WERI-Rb-1 (cell line): ENCODE data around the gene BTG3.

Source experiments
- DNase-seq: peaks from one replicate; pipeline ENCODE4 v3.0.0-alpha.2; 2020
- H3K27ac ChIP-seq: fragments of 250-450 bp; sonication (Bioruptor Pico); 2 replicates; pipeline ENCODE4 v1.5.1; 2020; ENCODE audit warnings: mild to moderate bottlenecking, moderate library complexity
- H3K27me3 ChIP-seq: fragments of 250-450 bp; sonication (Bioruptor Pico); 2 replicates; pipeline ENCODE4 v1.5.1; 2021; ENCODE audit warnings: mild to moderate bottlenecking, low read depth, moderate library complexity; ENCODE audit not compliant: insufficient read depth, severe bottlenecking
- H3K36me3 ChIP-seq: fragments of 250-450 bp; sonication (Bioruptor Pico); 2 replicates; pipeline ENCODE4 v1.5.1; 2020; ENCODE audit warnings: mild to moderate bottlenecking, moderate library complexity
- H3K4me3 ChIP-seq: 2 replicates; pipeline ENCODE4 v1.5.1; 2011; ENCODE audit warnings: low read depth, mild to moderate bottlenecking, control low read depth, low read length
- H3K9me3 ChIP-seq: fragments of 250-450 bp; sonication (Bioruptor Pico); 2 replicates; pipeline ENCODE4 v1.5.1; 2021; ENCODE audit warnings: mild to moderate bottlenecking, moderate library complexity; ENCODE audit not compliant: severe bottlenecking
- TF ChIP-seq, protein P1 (sequence below): IDR thresholded peaks from 2 replicates; pipeline ENCODE4 v1.5.1; 2011; ENCODE audit warnings: low read depth, mild to moderate bottlenecking, control low read depth, inconsistent platforms, low read length

The BTG3 gene

DNA sequence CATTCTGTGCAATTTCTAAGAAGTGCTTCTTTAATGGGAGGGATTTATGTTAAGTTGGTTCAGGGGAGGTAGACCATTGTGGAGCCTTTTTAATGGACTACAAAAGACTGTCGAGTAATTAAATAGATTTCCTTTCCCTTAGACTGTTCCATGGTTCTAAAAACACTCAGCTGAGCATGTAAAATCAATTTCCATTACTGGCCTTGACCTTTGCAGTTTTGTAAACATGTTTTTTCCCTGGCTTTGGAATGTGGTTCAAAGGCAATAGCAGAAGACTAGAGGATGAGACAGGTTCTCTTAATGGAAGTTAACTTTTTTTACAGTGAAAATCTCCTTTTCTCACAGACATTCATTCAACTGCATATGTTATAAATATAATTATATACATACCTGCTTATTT, 37.6 kb upstream of the BTG3 start:
- H3K9me3 ChIP-seq, result peaks cover 5% of the 10 kb centered on the region
- H3K27me3 ChIP-seq, result no peaks in the 10 kb centered on the region
- no peak overlapping the region for H3K27ac ChIP-seq
- no peak overlapping the region for H3K4me3 ChIP-seq
- TF ChIP-seq, protein P1, sequence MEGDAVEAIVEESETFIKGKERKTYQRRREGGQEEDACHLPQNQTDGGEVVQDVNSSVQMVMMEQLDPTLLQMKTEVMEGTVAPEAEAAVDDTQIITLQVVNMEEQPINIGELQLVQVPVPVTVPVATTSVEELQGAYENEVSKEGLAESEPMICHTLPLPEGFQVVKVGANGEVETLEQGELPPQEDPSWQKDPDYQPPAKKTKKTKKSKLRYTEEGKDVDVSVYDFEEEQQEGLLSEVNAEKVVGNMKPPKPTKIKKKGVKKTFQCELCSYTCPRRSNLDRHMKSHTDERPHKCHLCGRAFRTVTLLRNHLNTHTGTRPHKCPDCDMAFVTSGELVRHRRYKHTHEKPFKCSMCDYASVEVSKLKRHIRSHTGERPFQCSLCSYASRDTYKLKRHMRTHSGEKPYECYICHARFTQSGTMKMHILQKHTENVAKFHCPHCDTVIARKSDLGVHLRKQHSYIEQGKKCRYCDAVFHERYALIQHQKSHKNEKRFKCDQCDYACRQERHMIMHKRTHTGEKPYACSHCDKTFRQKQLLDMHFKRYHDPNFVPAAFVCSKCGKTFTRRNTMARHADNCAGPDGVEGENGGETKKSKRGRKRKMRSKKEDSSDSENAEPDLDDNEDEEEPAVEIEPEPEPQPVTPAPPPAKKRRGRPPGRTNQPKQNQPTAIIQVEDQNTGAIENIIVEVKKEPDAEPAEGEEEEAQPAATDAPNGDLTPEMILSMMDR, result no peak
- DNase-seq, result no peak
- H3K36me3 ChIP-seq, result no peaks in the 10 kb centered on the region

DNA sequence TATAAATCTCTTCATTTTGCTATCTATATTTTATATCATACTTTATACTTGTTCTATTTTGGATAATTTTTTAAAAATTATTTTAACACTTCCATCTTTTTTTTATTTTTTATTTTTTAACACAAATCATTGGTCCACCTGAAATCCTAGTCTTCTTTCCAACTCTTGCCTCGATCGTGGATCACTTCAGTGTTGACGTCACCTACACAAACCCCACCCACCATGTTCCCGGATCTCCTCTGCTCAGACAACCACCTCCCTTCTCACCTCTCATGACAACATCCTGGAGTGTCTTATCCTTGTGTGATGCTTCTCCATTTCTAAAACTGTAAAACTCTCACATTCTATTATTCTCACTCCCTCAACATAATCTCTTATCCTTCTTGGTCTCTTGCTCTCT, 34.1 kb upstream of the BTG3 start:
- Histone ChIP-seq H3K27ac (no peak overlapping the region), H3K4me3 (no peak overlapping the region), H3K36me3 (no peaks in the 10 kb centered on the region), H3K27me3 (no peaks in the 10 kb centered on the region), H3K9me3 (peaks cover 5% of the 10 kb centered on the region)
- TF ChIP-seq, protein P1, result no peak
- DNase-seq, result no peak

DNA sequence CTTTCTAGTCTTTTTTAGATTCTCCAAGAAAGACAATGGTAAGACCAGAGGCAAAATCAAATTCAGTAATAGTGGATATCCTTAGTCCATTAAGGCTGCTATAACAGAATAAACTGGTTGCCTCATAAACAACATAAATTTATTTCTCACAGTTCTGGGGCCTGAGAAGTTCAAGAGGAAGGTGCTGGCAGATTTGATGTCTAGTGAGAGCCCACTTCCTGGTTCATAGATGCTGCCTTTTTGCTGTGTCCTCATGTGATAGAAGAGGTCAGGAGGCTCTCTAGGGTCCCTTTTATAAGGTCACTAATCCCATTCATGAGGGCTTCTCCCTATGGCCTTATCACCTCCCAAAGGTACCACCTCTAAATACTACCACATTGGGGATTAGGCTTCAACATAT, 31.5 kb upstream of the BTG3 start:
- no peak overlapping the region for H3K4me3 ChIP-seq
- DNase-seq, result no peak
- TF ChIP-seq, protein P1, result no peak

DNA sequence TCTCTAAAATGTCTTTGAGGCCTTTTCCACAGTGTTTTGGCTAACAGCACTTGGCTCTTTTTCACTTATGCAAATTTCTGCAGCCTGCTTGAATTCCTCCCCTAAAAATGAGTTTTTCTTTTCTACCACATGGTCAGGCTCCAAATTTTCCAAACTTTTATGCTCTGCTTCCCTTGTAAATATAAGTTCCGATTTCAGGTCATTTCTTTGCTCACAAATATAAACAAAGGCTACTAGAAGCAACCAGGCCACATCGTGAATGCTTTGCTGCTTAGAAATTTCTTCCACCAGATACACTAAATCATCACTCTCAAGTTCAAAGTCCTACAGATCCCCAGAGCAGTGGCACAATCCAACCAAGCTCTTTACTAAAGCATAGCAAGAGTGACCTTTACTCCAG, 28.1 kb upstream of the BTG3 start:
- Histone ChIP-seq H3K9me3 (no peaks in the 10 kb centered on the region), H3K27me3 (no peaks in the 10 kb centered on the region), H3K27ac (no peak overlapping the region), H3K36me3 (no peaks in the 10 kb centered on the region), H3K4me3 (no peak overlapping the region)
- no peak for DNase-seq
- TF ChIP-seq, protein P1, result no peak

More for the DNA sequence above, 31.5 kb upstream of the BTG3 start:
- H3K27me3 ChIP-seq, result no peaks in the 10 kb centered on the region
- H3K9me3 ChIP-seq, result peaks cover 5% of the 10 kb centered on the region
- no peak overlapping the region for H3K27ac ChIP-seq
- H3K36me3 ChIP-seq, result no peaks in the 10 kb centered on the region

DNA sequence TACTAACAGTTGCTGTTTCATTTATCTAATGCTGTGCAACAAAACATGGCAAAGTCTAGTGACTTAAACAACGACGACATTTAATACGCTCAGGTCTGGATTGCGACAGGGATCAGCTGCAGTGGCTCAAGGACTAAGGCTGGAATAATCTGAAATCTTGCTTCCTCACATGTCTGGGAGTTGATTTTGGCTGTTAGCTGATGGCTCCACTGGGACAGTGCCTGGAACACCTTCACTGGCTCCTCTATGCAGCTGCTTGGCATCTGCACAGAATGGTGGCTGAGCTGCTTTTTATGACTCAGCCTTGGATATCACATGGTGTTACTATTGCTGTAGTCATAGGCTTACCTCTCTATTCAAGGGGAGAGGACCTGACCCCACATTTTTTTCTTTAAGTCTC, 24.0 kb upstream of the BTG3 start:
- no peak for DNase-seq
- TF ChIP-seq, protein P1, result no peak
- Histone ChIP-seq H3K9me3 (no peaks in the 10 kb centered on the region), H3K27me3 (no peaks in the 10 kb centered on the region), H3K4me3 (no peak overlapping the region), H3K36me3 (no peaks in the 10 kb centered on the region), H3K27ac (no peak overlapping the region)

DNA sequence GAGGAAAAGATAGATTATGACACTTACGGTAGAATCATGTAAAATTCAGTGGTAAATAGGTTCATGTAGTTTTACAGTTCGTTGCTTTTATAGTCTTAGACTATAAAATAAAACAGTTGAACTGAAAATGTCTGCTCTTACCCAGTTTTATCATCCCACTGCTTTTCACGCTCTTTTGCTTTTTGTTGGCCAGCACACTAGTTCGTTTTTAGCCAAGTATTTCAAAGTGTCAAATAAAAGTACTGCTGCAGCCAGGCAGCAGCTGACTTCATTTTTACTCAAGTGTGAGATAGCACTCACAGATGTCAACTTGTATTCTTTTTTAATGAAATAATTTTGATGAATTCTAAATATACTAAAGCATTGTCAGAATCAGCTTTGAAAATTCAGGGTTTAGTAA, 18.5 kb upstream of the BTG3 start:
- Histone ChIP-seq H3K27me3 (no peaks in the 10 kb centered on the region), H3K27ac (no peak overlapping the region), H3K9me3 (no peaks in the 10 kb centered on the region), H3K4me3 (no peak overlapping the region), H3K36me3 (no peaks in the 10 kb centered on the region)
- no peak for DNase-seq
- TF ChIP-seq, protein P1, result no peak
